HG03378 (cell line): ENCODE data around the gene TIMP4.

Source experiments
- ATAC-seq: cut with Tn5 transposase; IDR thresholded peaks from one replicate; pipeline ENCODE4 v1.9.1; 2021; ENCODE audit warnings: mild to moderate bottlenecking, moderate library complexity; ENCODE audit not compliant: unreplicated experiment

TIMP4 gene

DNA sequence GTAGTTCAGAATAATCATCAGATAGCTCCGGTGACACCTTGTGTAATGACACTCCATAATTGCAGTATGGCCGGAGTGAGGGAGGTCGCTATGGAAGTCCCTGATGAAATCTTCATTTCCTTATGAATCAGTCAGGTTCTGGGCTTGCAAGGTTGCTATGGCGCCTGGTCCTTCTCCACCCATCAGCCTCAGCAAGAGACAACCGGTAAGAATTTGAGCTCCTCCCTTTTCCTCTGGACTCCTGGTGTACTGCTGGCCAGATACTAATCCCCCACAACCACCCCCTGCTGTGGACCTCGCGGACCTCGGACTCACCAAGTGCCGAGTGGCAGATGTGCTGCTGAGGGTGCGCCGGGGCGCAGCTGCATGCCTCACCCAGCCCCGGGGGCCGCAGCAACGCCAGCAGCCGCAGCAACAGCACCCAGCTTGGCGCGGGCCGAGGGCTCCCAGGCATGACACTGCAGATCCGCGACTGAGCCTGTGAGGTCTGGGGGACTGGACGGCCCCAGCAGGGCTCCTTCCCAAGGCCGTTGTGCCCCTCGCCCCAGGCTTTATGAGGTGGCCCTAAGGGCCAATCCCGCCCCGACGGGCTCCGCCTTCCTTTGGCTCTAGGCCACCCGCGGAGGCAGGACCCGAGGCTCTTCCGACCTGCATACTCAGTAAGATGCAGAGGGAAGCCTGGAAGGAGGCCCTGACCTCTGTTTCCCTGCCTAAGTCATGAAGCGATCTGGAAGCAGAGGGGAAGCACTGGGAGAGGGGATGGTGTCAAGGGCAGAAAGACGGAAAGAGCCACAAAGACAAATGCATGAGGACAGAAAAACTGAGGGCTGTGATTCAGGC, at the start of gene TIMP4:
Gene TIMP4, minus strand, starts transcription at position 526 of the 840 bp plus-strand sequence. Its CDS starts 72 bp downstream, at position 454.
- no peak for ATAC-seq

DNA sequence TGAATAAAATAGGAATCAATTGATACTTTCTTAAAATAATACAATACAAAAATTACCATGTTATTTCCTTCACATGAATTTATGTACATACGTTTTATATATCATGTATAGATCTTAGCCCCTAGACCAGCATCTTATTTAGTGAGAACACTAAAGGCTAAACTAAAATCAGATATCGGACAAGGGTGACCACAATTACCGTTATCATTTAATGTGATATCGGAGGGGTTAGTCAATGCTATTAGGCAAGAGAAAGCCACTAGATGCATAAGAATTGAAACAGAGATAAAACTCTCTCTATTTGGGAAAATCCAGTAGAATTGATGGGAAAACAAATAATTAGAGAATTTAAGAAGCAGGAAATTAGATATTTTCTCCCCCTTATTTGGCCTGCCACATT, 46.5 kb upstream of the TIMP4 start:
- no peak for ATAC-seq

DNA sequence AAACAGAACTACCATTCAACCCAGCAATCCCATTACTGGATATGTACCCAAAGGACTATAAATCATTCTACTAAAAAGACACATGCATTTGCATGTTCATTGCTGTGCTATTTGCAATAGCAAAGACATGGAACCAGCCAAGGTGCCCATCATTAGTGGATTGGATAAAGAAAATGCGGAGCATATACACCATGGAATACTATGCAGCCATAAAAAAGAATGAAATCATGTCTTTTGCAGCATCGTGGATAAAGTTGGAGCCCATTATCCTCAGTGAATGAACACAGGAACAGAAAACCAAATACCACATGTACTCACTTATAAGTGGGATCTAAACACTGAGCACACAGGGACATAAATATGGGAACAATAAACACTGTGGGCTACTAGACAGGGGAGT, 43.1 kb upstream of the TIMP4 start:
- ATAC-seq, result no peak

DNA sequence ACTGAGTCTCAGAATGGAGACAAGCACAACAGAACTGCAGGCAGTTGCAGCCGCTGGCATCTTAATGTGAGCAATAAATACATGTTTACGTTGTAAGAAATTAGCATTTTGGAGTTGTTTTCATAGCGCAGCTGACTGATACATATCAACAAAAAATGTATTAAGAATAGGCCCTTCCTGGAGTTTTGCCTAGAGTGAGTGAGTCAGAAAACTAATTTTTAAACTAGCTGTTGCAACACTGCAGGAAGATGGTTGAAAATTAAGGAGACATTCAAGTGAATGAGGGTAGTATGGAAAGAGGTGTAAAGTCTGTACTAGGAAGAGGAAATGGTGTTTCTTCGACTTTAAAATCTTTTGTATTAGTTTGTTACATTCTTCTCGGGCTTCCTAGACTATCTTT, 39.6 kb upstream of the TIMP4 start:
- ATAC-seq, result no peak

DNA sequence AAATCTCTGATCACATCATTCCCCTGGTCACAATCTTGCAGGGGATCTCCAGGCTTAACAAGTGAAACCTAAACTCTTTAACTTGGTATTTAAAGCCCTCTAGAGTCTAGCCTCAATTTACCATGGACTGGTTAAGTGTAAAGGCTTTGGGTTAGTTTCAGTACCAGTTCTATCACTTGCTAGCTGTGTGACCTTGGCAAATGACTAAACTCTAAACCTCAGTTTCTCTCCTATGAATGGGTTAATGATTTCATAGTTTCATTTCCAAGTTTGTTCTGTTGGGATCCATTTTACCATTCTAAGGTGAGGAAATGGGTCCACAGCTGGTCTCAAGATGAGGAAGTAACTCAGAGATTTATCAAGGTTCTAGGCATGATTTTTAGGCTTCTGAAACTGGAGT, 38.8 kb upstream of the TIMP4 start:
- peak; percentile 44 for ATAC-seq

DNA sequence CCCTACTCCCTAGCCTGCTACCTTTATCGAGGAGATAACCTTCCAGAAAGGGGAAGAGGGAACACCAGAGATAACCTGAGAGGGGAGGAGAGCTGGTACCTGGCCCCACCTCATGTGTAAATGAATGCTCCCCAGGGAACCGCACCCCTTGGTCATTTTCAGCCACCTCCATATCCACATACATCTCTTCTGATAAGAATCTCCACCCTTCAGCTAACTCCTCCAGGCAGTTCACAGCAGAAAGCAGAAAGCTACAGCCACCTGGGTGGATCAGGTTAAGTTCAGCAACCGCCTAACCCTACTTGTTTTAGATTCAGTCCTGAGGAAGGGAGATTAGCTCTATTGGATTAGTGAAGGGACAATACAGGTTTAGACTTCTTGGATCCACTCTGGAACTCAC, 38.0 kb upstream of the TIMP4 start:
- no peak for ATAC-seq

DNA sequence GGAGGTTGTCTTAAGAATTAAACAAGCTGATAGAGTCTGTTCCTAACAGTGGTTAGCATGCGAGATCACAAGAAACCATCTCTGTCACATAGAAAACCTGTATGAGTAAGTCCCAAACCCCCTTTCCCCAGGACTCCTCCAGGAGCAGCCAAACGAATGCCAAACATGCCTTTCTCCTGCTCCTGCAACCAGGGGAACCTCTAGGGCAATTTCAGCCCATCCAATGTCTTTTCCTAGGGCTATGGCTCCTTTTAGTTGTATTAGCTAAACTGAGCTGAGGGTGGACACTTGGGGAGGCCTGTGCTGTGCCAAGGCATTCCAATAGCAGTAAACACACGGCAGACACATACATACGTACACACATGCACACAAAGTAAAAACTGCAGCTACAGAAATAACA, 36.5 kb upstream of the TIMP4 start:
- ATAC-seq, result no peak

DNA sequence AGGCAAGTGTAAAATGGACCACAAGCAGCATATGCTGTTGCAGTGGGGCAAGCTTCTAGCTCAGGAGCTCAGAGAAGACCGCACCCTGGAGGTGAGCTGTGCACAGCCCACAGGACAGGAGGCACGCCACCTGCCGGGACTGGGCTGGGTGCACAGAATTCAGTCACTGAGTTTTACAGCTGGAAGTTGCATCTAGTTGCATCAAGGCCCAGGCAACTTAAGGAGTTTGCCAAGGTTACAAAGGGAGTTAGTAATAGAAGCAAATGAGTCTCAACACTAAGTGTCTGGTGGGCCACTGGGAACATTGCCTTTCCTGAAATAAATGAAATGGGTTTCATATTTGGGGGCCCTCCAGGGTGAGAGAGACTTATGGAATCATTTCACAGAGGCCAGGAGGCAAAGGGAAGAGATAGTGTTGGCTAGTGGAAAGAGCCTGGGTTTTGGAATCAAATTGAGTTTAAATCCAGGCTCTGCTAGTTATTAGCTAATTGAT, 36.0 kb upstream of the TIMP4 start:
- ATAC-seq, result peak; percentile 33

DNA sequence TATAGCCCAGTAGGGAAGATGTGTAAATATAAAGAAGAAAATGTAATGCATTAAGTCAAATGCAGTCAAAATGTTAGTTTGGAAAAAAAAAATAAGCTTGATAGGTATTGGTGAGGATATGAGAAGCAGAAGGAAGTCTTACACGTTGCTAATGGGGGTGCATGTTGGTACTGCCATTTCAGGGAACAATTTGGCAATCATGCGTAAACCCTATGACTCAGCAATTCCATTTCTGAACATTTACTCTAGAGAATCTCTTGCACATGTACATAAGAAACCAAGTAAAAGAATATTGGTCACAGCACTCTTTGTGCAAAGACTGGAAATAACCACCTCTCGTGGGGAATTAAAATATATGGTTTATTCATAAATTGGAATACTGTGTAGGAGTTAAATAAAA, 35.5 kb upstream of the TIMP4 start:
- ATAC-seq, result peak; percentile 32

DNA sequence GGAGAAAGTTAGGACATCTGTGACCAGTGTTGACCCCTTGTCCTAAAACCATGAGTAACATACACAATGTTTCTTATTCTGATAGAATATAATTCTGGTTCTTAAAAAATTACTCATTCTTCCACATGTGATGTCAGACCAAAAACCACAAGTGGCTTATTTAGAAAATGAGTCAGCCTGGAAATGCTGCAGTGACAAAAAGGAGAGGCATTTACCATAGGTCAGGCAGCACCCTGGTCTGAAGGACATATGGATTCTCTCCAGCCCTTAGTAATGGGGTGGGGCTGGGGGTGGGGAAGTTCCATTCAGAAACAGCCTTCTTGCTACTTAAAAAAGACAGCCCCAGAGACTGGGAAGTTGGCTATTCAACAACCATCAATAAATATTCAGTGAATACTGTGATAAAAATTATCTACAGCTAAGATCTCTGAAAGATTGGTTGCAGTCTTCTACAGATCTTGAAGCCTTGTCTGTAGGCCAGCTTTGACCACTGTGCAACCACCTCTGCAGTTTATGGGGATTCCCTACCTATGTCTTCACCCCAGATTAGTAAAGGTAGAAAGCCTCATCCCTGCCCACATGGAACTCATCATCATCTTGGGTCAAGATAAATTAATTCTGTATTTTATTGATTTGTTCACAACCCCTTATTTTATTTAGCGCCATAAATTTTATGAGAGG, 34.9 kb upstream of the TIMP4 start:
- ATAC-seq, result peak; percentile 67

DNA sequence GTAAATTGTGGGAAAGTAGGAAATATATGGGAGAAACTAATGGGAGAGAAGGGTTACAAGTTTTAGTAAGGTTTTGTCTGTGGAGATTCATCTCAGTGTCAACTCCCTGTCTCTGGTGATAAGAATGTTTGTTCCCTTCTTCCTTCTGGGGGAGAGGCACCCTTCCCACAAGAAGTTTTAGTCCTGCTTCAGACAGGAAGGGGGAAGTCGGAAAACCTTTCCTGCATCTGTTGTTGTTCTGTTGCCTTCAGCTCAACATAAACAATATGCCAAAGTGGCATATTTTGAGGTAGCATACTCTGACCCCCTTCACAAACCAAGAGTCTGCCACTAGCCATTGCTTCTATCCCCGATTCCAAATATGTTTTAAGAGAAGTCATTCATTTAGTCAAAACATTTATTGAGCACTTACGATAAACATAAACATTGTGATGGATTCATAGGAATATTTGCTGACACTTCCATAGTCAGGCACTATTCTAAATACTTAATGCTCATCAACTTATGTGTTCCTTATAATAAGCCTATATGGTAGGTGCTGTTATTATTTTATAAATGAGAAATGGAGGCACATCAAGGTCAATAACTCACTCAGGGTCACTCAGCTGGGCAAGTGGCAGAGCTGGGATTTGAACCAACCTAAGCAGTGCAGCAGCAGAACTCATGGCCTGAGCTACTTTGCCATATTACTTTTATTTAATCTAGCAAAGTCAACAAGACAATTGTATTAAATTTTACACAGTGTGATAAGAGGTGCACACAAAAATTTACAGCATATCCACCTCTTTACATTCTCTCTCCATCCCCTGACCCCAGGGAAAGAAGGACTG, 34.2 kb upstream of the TIMP4 start:
- no peak for ATAC-seq

DNA sequence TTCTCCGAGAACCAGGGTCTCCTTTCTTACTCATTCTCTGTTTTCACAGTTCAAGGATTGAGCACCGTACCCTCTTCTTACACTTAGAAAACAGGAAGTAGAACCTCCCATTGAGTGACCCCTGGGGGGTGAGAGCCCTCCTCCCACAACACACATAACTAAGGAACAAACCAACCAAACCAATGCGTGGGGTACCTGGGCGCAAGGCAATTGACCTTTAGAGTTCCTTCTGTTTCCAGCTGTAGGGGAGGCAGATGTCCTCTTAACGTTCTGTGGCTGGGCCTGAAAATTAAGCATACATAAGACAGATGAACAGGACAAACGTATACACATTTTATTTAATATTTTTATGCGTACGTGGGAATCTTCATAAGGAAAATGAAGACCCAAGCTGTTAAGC, 33.5 kb upstream of the TIMP4 start:
- no peak for ATAC-seq

DNA sequence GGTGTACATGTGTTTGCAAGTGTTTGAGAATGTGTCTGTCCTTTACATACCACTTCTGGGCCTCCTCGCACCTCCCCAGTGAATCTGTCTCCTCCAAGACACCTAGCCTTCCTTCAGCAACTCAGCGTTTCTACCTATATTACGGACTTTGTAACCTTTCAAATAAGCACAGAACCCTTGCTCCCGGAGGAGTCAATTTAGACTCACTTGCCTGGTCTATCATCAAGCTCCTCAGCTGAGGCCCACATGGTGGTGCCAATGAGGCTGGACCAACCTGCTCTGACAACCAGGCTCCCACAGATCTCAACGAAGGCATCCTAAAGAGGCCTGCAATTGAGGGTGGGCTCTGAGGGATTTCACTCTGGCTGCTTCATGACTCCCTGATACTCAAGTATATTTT, 32.8 kb upstream of the TIMP4 start:
- no peak for ATAC-seq

DNA sequence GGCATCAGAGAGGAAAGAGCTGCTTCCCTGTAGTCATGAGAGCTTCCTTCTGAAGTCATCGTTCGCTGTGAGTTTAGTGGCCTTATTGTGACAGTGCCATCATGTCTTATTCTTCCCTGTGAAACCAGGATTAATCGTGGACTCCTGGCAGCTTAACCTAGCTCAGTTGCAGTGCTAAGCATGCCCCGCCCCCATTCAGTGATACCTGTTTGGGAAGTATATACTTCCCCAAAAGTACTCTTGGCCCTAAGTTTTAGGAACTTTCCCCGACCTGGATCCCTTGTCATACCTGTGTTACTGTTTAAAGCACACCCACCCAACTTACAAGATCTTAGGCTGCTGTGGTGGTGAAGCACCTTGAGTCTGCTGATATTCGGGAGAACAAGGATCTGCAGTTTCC, 32.1 kb upstream of the TIMP4 start:
- no peak for ATAC-seq

DNA sequence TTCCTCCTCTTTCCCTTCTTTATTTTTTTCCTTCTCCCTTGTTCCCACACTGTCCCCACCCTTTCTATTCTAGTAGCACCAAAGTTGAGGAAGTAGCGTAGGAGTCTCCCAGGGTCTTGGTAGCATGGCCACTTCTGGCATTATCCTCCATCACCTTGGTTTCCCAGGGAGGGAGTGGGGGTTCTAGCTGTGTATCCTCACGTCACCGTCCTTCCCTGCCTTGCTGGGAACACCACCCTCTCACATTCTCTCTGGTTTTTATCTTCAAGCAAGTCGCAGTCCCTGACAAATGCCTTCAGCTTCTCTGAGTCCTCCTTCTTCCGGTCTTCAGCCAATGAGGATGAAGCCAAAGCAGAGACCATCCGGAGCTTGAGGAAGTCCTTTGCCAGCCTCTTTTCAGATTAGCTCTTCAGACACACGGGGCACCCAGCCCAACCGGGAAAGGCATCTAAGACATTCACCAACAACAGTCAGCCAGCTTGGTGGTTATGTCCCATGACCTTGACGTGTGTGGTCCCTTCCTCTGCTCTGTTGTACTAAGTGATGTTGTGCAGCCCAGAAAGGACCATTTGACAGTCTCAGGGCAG, 31.6 kb upstream of the TIMP4 start:
- no peak for ATAC-seq

DNA sequence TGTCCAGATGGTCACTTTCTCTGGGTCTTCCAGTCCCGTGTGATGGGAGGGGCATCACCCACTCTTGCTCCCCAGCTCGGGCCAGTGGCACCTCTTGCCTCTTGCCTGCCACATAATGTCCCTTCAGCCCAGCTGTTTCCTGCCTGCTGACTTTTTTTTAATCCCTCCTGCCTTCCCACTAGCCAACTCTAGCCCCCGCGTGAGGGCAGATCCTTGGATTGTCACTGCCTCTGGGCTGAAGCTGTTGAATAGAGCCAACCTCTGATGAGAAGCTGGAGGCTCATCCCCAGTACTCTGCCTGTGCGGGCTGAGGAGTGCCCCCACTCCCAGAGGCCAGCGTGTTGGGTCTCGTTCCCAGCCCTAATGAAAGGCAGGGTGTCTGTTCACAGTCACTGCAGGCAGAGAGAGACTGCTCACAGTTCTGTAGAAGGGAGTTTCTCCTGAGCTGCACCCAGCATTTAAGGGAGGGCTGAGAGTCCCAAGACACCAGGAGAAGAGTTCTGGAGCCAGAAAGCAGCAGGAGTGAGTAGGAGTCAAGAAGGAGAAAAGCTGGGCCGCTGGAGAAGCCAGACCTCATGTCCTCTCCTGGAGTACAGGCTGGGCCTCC, 30.1 kb upstream of the TIMP4 start:
- ATAC-seq, result no peak

DNA sequence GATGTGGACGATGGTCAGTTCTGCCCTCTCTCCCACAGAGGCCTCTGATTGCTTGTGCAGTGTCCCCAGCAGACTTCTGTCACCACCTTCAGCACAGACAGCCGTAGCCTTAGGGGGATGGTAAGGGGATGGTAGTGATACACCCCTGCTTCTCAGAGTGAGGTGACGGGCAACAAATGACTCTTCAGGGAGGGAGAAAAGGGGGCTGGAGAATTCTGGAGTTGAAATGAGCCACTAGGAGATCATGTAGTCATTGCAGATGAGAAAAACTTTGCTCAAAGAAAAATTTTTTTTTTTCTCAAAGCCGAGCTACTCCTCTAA, 29.6 kb upstream of the TIMP4 start:
- no peak for ATAC-seq

DNA sequence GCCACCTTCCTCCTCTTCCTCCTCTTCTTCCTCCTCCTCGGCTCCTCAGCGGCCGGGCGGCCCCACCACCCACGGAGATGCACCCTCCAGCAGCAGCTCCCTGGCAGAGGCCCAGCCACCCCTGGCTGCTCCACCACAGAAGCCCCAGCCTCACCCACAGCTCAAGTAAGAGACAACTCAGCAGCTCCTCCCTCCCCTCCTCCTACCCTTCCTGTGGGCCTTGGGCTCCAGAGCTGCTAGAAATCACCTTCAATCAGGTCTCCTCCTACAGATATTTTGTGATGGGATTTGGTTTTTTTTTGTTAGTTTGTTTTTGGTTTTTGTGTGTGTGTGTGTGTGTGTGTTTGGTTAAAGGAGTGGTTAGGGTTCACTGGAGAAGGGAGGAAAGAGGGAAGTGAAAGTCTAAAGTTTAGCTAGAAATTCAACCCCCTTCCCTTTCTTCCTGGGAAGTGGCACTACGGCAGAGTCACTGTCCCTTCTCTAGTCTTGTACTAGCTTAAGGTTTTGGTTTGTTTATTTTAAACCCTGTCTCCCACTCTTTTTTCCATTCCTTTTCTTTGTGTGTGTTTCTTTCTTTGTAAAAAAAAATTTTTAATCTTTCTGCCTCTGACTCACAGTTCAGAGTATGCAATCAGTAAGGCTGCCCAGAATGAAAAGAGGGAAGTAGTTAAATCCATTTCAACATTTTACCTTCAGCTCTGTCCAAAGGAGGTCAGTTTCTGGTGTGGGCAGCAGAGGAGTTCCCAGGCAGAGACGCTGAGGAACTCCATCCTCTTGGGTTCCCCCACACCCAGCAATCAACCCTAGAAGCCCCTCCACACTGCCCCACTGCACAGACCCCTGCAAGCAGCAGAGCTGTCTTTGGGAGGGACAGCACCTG, 29.0 kb upstream of the TIMP4 start:
- ATAC-seq, result peak; percentile 51

DNA sequence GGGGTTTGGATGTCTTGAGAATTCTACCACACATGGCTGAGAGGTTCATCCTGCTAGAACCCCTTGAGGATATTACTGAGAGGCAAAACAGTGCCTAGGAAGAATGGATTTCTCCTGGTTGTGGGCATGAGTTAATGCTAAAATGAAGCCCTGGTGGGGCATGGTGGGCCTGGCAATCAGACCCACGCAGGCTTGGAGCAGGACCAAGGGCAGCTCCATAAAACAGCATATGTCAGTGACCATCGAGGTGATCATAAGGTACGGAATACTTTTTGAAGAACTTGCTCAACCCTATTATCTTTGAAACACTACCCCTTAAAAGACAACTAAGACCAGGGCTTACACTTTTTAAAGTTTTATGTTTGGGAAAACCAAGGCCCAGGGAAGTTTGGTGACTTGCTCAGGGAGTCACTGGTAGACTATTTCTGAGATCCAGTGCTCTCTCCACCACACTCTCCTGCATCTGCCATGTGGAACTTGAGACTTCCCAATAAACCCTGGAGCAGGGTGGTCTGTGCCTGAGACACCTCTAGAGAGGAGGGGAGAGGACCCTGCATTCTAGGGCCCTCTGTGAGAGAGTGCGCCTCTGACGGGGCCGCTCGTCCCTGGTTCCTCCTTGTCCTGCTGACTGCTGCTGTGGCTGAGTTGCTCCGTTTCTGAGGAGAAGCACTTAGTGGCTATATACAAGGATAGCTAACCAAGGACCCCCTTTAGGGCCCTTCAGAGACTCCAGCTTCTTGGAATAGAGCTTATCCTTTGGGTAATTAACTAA, 28.0 kb upstream of the TIMP4 start:
- no peak for ATAC-seq
